Measurements from ENCODE around the gene APOO. TPM values are rescaled to one million over a fixed set of nuclear protein-coding genes. Genes with fewer than 3 reads are reported as not detected.

Gene APOO
- total and polyA plus RNA-seq, 2 experiments from 2014 or later: 7.3 to 20.2 TPM

- H3K4me1 ChIP-seq (ENCODE audit: insufficient read depth): no peaks in the 10 kb centered on the region
- in situ Hi-C loops (cut with MboI): no loop called here
- no peak overlapping the region for H3K4me2 ChIP-seq (ENCODE audit: unreplicated experiment)
- no peaks in the 10 kb centered on the region for H4K20me1 ChIP-seq (ENCODE audit: insufficient read depth)
- H3K4me3 ChIP-seq: no peak overlapping the region
- H3K79me2 ChIP-seq (ENCODE audit: insufficient read depth): no peaks in the 10 kb centered on the region
- 94 to 96% methylated on average over 4 of the region's 4 CpGs for WGBS, 2 experiments (ENCODE audit: low coverage in 1 of 2, low lambda C conversion rate in 2 of 2, missing lambda C conversion rate in 2 of 2)
- no peaks in the 10 kb centered on the region for H3K27me3 ChIP-seq (replicated peaks; ENCODE audit: insufficient read depth)
- H3K27ac ChIP-seq: no peak overlapping the region
- no peak overlapping the region for H3K9ac ChIP-seq
- no peaks in the 10 kb centered on the region for H3K9me2 ChIP-seq (ENCODE audit: insufficient read depth)
- H3K9me3 ChIP-seq (ENCODE audit: low read depth): no peaks in the 10 kb centered on the region
- no peak overlapping the region for H2AFZ ChIP-seq
- TF ChIP-seq EZH2 (IDR thresholded peaks at IDR 0.05; ENCODE audit: insufficient read depth, poor library complexity, severe bottlenecking) (no peak), EZH2phosphoT487 (IDR thresholded peaks at IDR 0.05; ENCODE audit: insufficient read depth, low read depth) (no peak)
- no peaks in the 10 kb centered on the region for H3F3A ChIP-seq (ENCODE audit: insufficient read depth)
- DNase-seq: no peak
- H3K36me3 ChIP-seq (ENCODE audit: low read depth): no peaks in the 10 kb centered on the region
Measured at GRCh38 chrX:23841847-23842522, 65.8 kb downstream of the APOO start.

DNA sequence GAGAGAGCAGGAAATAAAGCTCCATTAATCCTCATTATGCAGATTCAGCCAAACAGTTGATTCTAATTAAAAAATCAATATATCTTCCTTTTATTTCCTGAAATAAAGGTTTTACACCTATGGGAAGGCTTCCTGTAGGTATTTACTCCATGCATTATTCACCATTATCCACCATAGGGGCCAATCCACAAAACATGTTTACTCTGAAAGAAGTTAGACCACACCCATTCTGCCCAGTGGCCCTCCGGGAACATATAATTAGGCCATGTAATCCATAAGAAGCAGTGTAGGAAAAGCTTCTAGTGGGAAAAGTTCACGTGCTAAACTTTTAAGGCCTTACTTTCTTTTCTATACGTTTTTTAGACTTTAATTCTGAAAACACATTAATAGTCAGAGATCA, 67.1 kb downstream of the APOO start:
- no peak for DNase-seq
- WGBS, 2 experiments (ENCODE audit: low coverage in 1 of 2, low lambda C conversion rate in 2 of 2, missing lambda C conversion rate in 2 of 2): 56 to 75% methylated on average over 3 of the region's 3 CpGs
- in situ Hi-C loops (cut with MboI): no loop called here

GRCh38 chrX:23838953-23839352, 68.8 kb downstream of the APOO start:
- Histone ChIP-seq H3F3A (ENCODE audit: insufficient read depth) (no peaks in the 10 kb centered on the region), H3K27me3 (replicated peaks; ENCODE audit: insufficient read depth) (no peaks in the 10 kb centered on the region), H3K27ac (no peak overlapping the region), H3K79me2 (ENCODE audit: insufficient read depth) (no peaks in the 10 kb centered on the region), H3K9ac (no peak overlapping the region), H3K4me2 (ENCODE audit: unreplicated experiment) (no peak overlapping the region), H3K9me2 (ENCODE audit: insufficient read depth) (no peaks in the 10 kb centered on the region), H4K20me1 (ENCODE audit: insufficient read depth) (no peaks in the 10 kb centered on the region), H2AFZ (no peak overlapping the region), H3K36me3 (ENCODE audit: low read depth) (no peaks in the 10 kb centered on the region), H3K4me3 (no peak overlapping the region), H3K9me3 (ENCODE audit: low read depth) (no peaks in the 10 kb centered on the region), H3K4me1 (ENCODE audit: insufficient read depth) (no peaks in the 10 kb centered on the region)
- in situ Hi-C loops (cut with MboI): no loop called here
- DNase-seq: no peak
- TF ChIP-seq EZH2phosphoT487 (IDR thresholded peaks at IDR 0.05; ENCODE audit: insufficient read depth, low read depth) (no peak), EZH2 (IDR thresholded peaks at IDR 0.05; ENCODE audit: insufficient read depth, poor library complexity, severe bottlenecking) (no peak)
- WGBS, 2 experiments (ENCODE audit: low coverage in 1 of 2, low lambda C conversion rate in 2 of 2, missing lambda C conversion rate in 2 of 2): 94 to 100% methylated on average over 1 of the region's 1 CpG

More for the DNA sequence above, 67.1 kb downstream of the APOO start:
- no peaks in the 10 kb centered on the region for H3K27me3 ChIP-seq (replicated peaks; ENCODE audit: insufficient read depth)
- no peaks in the 10 kb centered on the region for H3K4me1 ChIP-seq (ENCODE audit: insufficient read depth)
- no peak overlapping the region for H3K9ac ChIP-seq
- H3K4me2 ChIP-seq (ENCODE audit: unreplicated experiment): no peak overlapping the region
- H3K9me3 ChIP-seq (ENCODE audit: low read depth): no peaks in the 10 kb centered on the region
- no peak overlapping the region for H3K4me3 ChIP-seq
- TF ChIP-seq EZH2 (IDR thresholded peaks at IDR 0.05; ENCODE audit: insufficient read depth, poor library complexity, severe bottlenecking) (no peak), EZH2phosphoT487 (IDR thresholded peaks at IDR 0.05; ENCODE audit: insufficient read depth, low read depth) (no peak)
- H2AFZ ChIP-seq: no peak overlapping the region
- H3K36me3 ChIP-seq (ENCODE audit: low read depth): no peaks in the 10 kb centered on the region
- no peaks in the 10 kb centered on the region for H3K79me2 ChIP-seq (ENCODE audit: insufficient read depth)
- H3K9me2 ChIP-seq (ENCODE audit: insufficient read depth): no peaks in the 10 kb centered on the region
- no peaks in the 10 kb centered on the region for H4K20me1 ChIP-seq (ENCODE audit: insufficient read depth)
- no peak overlapping the region for H3K27ac ChIP-seq
- no peaks in the 10 kb centered on the region for H3F3A ChIP-seq (ENCODE audit: insufficient read depth)

- Histone ChIP-seq H3K79me2 (ENCODE audit: insufficient read depth) (no peaks in the 10 kb centered on the region), H3K9me3 (ENCODE audit: low read depth) (no peaks in the 10 kb centered on the region), H2AFZ (no peak overlapping the region), H3K36me3 (ENCODE audit: low read depth) (no peaks in the 10 kb centered on the region), H3K9me2 (ENCODE audit: insufficient read depth) (no peaks in the 10 kb centered on the region), H3F3A (ENCODE audit: insufficient read depth) (no peaks in the 10 kb centered on the region), H3K9ac (no peak overlapping the region), H4K20me1 (ENCODE audit: insufficient read depth) (no peaks in the 10 kb centered on the region), H3K27ac (no peak overlapping the region), H3K4me3 (no peak overlapping the region), H3K4me2 (ENCODE audit: unreplicated experiment) (no peak overlapping the region), H3K4me1 (ENCODE audit: insufficient read depth) (no peaks in the 10 kb centered on the region), H3K27me3 (replicated peaks; ENCODE audit: insufficient read depth) (no peaks in the 10 kb centered on the region)
- DNase-seq: no peak
- TF ChIP-seq EZH2phosphoT487 (IDR thresholded peaks at IDR 0.05; ENCODE audit: insufficient read depth, low read depth) (no peak), EZH2 (IDR thresholded peaks at IDR 0.05; ENCODE audit: insufficient read depth, poor library complexity, severe bottlenecking) (no peak)
- 92 to 100% methylated on average over 1 of the region's 1 CpG for WGBS, 2 experiments (ENCODE audit: low coverage in 1 of 2, low lambda C conversion rate in 2 of 2, missing lambda C conversion rate in 2 of 2)
- in situ Hi-C loops (cut with MboI): no loop called here
Measured at GRCh38 chrX:23832721-23833120, 75.0 kb downstream of the APOO start.

All from GM23248 (cell line).